ENCODE results near the gene ASPDH.

GRCh38 chr19:50511069-50511822, 2.5 kb downstream of the ASPDH start, which contains the start of gene JOSD2:
- TF ChIP-seq CTCF (optimal IDR thresholded peaks at IDR 0.05 in 1 of 3, IDR thresholded peaks at IDR 0.05 in 1 of 3, conservative IDR thresholded peaks at IDR 0.05 in 1 of 3; ENCODE audit: extremely low read depth in 1 of 3, insufficient read depth in 2 of 3, low read length in 3 of 3) (no peak), EZH2 (IDR thresholded peaks at IDR 0.05; ENCODE audit: low read length) (no peak)

Data from keratinocyte (primary cell).